ENCODE results near the gene STYK1.

GRCh38 chr12:10701843-10702242 lies 28.0 kb upstream of the STYK1 start:
- TF ChIP-seq CTCF (conservative IDR thresholded peaks at IDR 0.05 in 1 of 2, IDR thresholded peaks at IDR 0.05 in 1 of 2; ENCODE audit: low read depth in 1 of 2, low read length in 2 of 2), result no peak
- no peak for TF ChIP-seq EZH2 (IDR thresholded peaks at IDR 0.05; ENCODE audit: low read length, missing control alignments)

Data from fibroblast of lung (primary cell).